ENCODE results near the gene BTBD17.

BTBD17 gene

GRCh38 chr17:74357466-74357809 lies 4.2 kb downstream of the BTBD17 start:
- H3K4me3 ChIP-seq (ENCODE audit: low read depth, low read length): no peak overlapping the region
- no peak for TF ChIP-seq CTCF (IDR thresholded peaks at IDR 0.05; ENCODE audit: low read depth, low read length)

GRCh38 chr17:74356646-74357465 lies 4.8 kb downstream of the BTBD17 start:
- TF ChIP-seq CTCF (IDR thresholded peaks at IDR 0.05; ENCODE audit: low read depth, low read length): no peak

GRCh38 chr17:74355065-74355464 lies 6.6 kb downstream of the BTBD17 start:
- H3K4me3 ChIP-seq (ENCODE audit: low read depth, low read length): no peak overlapping the region
- no peak for TF ChIP-seq CTCF (IDR thresholded peaks at IDR 0.05; ENCODE audit: low read depth, low read length)

More at GRCh38 chr17:74356646-74357465, 4.8 kb downstream of the BTBD17 start:
- no peak overlapping the region for H3K4me3 ChIP-seq (ENCODE audit: low read depth, low read length)

- no peak overlapping the region for H3K4me3 ChIP-seq (ENCODE audit: low read depth, low read length)
- TF ChIP-seq CTCF (IDR thresholded peaks at IDR 0.05; ENCODE audit: low read depth, low read length): no peak
Measured at GRCh38 chr17:74354561-74354960, 7.1 kb downstream of the BTBD17 start.

- TF ChIP-seq CTCF (IDR thresholded peaks at IDR 0.05; ENCODE audit: low read depth, low read length): no peak
- no peak overlapping the region for H3K4me3 ChIP-seq (ENCODE audit: low read depth, low read length)
Measured at GRCh38 chr17:74354123-74354522, 7.5 kb downstream of the BTBD17 start.

GRCh38 chr17:74353446-74354060 lies 8.1 kb downstream of the BTBD17 start:
- no peak overlapping the region for H3K4me3 ChIP-seq (ENCODE audit: low read depth, low read length)
- no peak for TF ChIP-seq CTCF (IDR thresholded peaks at IDR 0.05; ENCODE audit: low read depth, low read length)

GRCh38 chr17:74351552-74352210 lies 10.0 kb downstream of the BTBD17 start:
- TF ChIP-seq CTCF (IDR thresholded peaks at IDR 0.05; ENCODE audit: low read depth, low read length): no peak

More at GRCh38 chr17:74351552-74352210, 10.0 kb downstream of the BTBD17 start:
- H3K4me3 ChIP-seq (ENCODE audit: low read depth, low read length): no peak overlapping the region
